HG03439 (cell line): ENCODE measurements around the gene CSGALNACT2.

Experiments
- ATAC-seq: cut with Tn5 transposase; IDR thresholded peaks from one replicate; pipeline ENCODE4 v1.9.1; 2021; ENCODE audit warnings: mild to moderate bottlenecking, moderate library complexity; ENCODE audit not compliant: unreplicated experiment

CSGALNACT2 gene

DNA sequence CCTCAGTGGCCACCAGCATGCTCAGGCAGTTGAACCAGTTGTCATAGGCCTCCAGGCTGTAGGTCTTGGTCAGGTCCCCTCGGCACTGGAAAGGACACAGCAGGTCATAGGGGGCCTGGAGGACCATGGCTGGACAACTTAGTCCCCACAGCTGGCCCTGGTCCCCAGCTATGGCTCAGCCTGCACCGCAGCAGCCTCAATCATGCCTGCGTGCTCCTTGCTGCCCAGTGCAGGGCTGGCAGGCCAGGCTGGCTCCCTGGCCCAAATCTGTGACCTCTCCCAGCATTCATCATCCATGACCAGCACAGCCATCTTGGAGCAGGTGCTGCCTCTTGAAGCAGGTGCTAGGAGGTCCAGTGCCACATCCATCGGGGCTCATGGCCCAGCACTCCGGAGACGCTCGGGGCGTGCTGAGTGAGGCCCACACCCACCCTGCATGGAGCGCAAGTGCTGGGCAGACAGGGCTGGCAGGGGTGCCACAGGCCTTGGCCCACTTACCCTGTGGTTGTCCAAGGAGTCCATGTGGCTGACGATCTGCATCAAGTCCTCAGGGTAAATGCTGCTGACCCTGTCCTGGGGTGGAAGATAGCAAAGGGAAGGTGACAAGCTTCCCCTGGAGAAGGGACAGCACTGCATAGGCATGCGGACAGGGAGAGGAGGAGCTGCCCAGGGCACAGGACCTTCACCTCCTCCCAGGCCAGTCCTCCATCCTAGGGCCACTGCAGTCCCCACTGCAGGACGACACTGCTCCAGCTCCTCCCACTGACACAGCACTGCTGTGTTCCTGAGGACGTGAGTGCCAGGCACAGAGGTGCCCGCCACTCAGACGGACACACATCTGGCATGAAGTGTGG lies 61.7 kb downstream of the CSGALNACT2 start:
- no peak for ATAC-seq

DNA sequence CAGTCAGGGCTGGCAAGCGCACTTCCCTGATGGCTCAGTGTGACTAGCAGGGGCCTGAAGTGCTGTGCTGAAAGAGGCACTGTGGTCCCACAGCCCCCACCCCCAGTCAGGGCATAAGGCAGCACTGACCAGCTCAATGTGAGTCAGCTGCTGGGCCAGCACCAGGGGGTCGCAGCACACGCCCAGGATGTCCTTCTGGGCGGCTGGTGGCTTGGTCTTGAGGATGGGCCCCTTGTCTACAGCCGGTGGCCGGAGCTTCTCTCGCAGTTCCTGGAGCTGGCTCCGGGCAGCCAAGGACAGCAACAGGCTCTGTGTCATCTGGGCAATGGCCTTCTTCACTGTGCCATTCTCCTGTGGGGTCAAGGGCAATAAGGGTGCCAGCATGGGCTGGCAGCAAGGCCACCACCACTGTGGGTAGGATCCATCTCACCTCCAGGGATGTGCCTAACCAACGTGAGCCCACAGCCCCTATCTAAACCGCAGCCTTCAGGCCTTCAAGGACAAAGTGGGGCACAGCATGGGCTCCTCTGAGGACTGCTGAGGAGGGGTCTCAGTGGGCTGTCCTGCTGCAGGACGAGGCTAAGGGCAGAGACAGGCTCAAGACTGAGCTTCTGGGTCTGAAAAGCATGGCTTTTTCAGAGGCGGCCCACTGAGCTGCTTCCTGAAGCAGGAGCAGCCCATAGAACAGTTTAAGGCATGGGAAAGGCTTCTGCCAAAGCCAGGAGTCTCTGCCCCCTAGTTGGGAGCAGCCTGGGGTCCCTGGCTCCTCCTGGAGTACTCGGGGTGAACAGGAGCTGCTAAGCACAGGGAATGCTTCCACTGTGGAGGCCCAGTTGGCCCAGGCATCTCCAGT lies 62.5 kb downstream of the CSGALNACT2 start:
- ATAC-seq: no peak

DNA sequence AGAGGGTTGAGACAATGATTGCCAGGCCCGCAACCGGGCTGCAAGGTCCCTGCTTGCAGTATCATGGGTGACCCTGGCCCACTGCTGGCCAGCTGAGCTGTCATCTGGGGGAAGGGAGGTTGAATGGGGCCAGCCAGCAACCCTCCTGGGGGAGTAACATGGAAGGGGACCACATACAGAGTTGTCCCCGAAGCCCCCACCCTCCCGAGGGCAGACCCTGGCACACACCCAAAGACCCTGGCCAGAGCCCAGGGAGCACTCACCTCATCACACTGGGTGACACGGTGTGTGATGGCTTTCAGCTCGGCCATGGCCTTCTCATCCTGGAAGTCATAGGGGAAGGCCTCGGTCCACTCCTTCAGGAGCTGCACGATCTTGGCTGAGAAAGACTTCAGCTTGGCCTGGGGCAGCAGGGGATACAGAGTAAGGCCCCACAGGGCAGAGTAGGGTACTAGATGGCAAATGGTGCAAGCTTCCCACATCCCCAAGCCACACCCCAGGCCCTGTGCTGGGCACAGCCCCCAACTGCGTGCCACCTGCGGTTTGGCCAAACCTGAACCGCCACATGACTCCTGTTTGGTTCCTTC lies 63.4 kb downstream of the CSGALNACT2 start:
- ATAC-seq: no peak

DNA sequence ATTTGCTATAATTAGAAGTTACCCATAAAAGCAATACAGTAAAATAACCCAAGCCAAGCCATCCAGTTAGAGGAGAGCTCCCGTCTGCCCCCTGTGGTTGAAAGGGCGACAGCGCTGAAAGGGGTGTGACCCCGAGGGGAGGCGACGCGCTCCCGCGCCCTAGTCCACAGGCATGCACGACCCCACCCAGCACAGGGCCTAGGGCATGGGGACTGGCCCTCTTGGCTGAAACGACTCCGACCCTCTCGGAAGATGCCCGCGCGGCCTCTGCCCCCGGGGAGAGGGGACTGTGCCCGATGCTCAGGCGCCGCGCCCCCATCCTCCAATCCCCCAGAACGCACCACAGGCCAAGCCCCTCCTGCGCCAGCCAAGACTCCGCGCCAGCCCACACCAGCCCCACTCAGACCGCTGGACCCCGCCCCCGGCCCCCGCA lies 64.0 kb downstream of the CSGALNACT2 start:
- no peak for ATAC-seq

DNA sequence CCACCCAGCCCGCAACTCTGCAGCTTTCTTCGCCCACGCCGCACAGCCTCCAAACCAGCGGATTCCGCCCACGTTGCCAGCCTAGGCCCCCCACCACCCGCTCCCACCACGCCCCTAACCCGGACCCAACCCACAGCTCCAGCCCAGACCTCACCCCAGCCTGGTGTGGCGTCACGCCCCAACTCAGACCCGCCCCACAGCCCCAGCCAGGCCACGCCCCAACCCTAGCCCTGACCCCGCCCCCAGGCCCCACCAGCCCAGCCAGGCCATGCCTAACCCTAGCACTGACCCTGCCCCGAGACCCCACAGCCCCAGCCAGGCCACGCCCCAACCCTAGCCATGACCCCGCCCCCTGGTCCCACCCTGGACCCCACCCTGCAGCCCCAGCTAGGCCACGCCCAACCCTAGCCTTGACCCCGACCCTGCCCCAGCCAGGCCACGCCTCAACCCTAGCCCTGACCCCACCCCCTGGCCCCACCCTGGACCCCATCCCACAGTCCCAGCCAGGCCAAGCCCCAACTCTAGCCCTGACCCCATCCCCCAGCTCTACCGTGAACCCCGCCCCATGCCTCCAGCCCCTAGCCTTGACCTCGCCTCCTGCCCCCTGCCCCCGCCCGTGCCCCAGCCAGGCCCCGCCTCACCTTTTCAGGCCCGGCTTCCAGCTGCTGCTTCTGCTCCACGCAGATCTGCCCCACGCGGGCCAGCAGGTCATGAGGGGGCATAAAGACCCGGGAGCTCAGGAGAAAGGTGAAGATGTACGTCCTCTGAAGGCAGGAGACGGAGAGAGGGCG lies 64.6 kb downstream of the CSGALNACT2 start:
- ATAC-seq: no peak

DNA sequence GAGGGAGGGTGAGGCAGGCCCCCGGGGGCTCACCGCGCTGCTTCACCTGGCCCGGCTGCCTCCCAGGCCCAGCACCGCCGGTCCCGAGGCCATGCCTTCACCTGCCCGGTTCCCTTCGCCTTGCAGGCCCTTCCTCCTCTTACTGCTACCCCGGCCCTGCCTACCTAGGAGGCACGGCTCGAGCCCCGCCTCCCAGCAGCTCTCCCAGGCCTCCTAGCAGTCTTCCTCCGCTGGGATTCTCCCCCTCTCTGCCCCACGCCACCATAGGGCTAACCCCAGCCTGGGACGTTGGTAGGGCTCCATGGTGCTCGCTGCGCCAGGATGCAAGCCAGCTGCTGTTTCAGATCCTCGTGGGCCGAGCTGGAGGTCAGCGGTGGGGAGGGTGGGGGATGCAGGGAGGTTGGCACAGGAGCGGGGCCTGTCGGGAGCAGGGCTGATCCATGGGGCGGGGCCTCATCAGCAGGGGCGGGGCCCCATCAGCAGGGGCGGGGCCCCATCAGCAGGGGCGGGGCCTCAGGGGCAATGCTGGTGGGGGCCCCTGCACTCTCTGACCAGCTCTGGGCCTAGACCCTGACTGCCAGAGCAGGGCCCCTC lies 65.3 kb downstream of the CSGALNACT2 start:
- ATAC-seq: peak; percentile 57

DNA sequence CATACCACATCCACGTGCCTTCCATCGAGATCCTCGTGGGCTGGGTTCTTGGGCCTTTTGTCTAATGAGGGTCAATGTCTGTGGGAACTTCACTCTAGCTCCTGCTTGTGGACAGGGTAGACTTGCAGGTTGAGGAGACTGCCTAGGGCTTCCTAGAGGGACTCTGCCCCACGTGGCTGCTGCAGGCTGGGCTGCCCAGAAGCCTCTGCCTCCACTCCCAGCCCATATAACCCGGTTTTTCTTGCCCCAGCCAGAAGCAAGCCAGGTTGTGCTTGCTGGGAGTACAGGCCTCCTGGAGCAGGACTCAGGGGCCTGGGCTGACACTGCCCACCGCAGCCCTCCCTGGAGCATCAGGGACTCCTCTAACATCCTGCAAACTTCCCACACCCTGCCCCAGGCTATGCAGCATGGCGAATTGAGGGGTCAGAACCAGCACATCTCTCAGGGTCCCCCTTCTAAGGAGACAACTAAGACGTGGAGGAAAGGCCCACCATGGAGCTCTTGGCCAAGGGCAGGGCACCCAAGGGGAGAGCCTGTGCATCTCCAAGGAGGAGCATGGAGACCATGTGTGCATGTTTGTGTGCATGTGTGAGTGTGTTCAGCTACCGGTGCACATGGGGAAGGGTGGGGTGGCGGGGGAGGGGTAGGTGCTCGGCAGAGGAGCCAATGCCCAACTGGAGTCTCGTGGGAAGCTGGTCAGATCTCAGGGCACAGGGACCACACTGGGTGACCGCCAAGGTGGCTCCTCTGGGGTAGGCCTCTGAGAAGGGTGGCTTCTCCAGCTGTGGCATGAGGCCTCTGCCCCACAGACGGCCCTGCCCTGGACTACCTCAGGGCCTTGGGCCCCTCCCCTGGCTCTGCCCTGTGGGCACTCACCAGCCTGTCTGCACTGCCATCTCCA lies 66.0 kb downstream of the CSGALNACT2 start:
- peak; percentile 7 for ATAC-seq

DNA sequence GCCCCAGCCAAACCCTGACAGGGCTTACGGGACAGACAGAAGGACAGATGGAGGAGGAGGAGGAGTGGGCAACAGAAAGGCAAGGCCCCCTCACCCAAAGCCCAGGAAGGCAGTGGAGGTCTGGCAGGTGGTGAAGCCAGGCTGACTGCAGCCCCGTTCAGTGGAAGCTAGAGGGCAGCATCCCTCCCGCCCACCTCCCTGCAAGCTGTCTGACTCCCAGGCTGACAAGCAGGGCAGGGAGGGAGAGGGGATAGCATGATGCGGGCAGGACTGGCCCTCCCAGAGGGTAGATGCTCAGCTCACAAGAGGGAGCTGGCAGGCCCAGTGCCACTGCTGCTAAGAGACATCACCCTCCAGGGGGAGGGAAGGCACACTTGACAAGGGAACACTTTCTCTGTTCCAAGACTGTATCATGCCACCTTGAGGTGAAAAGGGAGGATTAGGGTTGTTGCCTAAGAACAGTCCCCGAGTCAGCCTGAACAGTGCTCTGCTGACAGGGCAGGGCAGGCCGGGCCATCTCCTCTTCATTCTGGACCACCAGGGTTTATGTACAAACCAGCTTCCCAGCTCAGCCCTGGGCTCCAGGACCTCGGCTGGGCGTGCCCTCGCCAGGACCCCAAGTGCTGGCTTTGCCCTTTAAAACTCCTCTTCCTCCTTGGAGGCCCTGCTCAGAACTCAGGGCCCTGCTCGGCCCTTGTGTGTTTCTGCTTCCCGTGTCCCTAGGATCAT lies 66.9 kb downstream of the CSGALNACT2 start:
- no peak for ATAC-seq

DNA sequence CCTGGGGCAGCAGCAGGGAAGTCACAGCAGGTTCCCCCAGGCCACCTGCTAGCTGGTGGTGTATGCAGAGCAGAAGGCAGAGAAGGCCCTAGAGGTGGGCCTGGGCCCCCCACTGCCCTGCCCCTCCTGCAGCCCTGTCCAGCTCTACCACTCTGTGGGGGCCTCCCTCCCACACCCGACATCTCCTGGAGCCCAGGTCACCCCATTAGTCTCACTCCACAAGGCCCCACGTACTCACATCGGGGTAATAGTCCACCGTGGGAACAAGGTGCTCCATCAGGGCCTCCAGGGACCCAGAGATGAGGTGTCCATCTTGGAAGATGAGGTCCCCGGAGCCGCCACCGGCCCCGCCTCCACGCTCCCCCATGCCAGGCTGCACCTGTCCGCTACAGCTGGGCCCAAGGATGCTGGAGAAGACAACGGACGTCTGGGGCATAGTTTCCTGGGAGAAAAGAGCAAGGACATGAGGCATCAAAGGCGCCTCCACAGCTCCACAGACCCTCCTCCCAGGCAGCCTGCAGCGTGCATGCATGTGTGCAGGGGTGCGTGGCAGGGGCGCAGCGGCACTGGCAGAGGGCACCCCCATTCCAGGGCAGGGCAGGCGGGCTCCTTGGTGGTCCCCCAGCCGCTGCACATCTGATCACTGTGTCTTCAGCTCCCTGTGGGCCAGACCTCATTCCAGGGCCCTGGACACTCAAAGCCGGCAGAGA lies 67.6 kb downstream of the CSGALNACT2 start:
- ATAC-seq: no peak

DNA sequence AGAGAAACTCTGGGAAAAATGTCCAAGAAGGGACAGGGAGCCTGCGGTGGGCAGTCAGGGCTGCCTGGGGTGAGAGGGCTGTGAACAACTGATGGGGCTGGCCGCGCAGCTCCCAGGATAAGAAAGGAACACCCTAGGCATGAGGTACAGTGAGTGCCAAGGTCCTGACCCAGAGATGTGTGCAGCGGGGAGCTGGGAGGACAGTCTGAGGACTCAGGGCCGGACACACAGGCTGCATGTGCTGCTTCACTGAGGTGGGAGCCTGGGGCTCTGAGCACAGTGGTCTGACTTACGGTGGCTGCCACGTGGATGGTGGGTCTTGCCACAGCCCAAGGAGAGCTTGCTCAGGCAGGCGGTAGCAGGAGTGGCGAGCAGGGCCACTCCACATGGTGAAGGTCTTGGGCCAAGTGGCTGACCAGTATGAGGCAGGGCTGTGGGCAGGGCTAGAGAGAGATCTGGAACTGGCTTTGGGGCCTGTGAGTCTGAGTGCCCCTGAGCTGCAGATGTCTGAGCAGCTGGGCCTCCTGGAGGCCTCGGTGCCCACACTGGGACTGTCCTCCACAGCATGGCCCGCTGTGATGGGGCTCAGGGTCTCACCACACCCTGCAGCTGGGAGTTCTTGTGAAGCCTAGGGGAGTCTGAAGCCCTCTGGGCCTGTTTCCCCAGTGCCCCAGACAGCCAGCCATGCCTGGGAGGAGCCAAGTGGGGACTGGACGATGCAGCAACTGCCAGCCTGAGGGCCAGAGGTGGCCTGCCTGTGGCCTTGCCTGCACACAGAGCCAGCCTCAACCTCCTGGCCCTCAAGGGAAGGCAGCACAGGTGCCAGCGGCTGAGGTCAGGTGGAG lies 68.4 kb downstream of the CSGALNACT2 start:
- ATAC-seq: no peak

DNA sequence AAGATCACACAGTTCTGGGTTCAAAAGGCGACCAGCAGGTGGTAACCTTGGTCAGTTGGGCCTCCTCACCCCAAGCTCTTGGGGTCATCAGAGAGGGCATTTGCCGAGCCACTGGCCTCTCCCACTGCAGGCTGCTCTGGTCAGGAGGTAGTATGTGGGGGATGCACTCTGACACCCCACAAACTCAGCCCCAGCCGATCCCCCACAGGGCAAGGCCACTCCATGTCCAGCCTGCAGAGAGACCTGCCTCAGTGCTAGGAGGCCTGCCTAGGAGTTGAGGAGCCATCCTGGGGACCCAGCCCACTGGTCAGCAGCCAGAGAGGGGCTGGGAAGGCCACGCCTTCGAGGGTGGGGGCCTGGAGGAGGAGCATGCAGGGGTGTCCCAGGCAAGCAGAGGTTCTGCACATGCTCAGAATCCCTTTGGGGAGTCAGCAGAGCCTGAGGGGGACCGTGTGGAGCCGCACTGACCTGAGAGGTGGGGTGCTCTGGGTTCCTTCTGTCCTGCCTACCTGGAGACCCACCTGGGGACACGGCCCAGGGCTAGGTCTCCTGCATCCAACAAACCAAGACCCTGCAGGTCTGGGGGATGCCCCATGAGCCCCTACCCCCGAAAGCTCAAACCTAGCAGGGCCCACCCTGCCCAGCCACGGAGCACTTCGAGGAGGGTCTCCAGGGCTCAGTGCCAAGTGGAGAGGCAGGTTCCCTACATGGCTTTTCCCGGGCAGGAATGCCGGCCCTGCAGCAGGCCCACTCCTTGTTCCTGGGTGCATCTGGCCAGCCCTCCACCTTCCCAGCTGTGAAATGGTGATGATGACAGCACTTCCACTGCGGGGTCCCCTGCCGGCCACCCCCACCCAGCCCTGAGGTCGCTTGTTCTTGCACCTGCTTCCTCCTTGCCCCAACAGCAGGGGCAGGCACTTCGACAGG lies 70.2 kb downstream of the CSGALNACT2 start:
- ATAC-seq: no peak

DNA sequence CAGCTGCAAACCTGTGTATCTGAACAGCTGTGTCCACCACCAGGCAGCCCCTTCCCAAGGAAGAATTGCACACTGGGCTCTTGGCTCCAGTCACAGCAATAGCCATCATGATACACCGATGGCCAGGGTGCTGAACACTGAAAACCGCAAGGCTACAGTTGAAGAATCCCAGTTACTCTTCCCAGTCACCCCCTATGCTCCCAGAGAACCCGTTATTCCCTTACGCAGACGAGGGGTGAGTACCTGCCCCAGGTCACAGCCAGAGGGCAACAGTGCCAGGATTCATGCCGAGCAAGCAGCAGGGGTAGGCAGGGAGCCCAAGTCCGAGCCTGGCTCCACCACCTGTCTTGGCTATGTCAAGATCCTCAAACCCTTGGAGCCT lies 70.8 kb downstream of the CSGALNACT2 start:
- ATAC-seq: no peak

DNA sequence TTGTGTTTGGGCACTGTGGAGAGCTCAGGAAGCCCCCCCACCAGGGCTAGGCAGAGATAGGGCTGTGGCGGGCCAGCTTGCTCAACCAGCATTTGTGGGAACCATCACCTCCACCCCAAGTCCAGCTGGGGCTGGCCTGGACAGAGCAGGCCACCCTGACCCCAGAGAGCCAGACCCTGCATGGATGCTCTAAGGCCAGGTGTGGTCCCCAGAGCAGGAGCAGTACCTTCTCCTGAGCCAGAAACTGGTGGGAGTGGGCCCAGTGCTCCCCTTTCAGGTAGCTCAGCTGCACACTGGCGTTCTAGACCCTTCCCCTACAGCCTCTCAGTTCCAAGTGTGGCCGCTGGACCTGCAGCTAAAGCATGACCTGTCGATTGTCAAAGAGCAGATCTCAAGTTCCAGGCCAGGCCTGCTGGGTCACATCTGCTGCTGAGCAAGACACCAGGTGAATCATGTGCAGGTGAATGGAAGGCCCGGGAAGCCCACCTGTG lies 71.5 kb downstream of the CSGALNACT2 start:
- no peak for ATAC-seq

DNA sequence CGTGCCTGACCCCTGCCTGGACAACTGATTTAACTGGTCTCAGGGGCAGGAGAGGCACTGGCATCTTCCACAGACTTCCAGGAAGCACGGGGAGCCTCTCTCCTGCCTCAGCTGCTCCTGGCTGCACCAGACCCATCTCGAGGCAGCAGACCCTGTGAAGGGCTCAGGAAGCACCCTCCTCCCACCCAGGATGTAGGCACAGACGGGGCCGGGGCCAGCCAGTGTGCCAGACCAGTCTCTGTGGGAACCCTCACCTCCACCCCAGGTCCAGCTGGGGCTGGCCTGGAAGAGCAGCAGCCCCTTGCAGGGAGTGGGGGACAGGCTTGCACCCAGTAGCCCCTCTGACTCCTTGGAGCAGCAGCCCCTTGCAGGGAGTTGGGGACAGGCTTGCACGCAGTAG lies 72.3 kb downstream of the CSGALNACT2 start:
- no peak for ATAC-seq

DNA sequence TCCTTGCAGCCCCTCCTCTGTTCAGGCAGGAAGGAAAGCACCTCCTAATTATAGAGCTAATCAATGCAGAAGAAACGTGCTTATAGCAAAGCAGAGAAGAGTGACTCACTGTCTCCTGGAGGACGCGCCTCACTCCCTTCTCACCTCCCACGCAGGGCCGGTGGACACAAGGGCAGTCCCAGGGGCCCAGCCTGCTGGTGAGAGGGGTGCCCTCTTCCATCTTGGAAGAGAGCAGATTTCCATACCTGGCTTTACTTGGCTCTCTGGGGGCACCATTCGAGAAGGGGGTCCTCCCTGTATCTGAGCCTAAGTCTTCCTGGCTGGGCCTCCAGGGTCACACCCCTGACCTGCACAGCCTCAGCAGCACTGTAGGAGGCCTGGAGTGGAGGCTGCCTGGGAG lies 72.8 kb downstream of the CSGALNACT2 start:
- ATAC-seq: no peak

DNA sequence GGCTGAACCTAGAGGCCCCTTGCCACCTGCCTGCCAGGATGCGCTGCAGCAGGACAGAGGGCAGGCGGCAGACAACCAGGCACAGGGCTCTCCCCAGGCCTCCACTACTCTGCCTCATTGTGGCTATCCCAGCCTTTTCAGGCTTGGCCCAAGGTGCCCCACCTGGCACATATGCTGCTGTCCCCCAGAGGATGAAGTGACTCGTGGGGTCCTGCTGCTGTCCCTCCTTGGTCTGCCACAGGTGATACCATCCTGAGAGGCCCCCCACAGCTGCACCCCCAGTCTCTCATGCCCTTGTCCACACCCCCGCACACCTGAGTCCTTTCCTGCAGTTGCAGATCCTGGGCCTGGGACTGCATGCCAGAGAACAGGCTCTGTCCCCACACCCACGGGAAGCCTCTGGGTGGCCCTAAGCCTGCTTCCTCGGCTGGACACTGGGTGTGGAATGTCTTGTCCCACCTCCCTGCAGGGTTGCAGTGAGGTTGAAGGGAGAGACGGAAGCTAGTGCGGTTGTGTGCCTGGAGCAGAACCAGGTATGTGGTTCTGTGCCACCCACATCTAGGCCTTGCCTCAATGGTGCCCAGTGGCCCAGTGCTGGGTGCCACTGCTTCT lies 73.3 kb downstream of the CSGALNACT2 start:
- ATAC-seq: no peak
